ENCODE results near the gene TMEM164.

The TMEM164 gene

DNA sequence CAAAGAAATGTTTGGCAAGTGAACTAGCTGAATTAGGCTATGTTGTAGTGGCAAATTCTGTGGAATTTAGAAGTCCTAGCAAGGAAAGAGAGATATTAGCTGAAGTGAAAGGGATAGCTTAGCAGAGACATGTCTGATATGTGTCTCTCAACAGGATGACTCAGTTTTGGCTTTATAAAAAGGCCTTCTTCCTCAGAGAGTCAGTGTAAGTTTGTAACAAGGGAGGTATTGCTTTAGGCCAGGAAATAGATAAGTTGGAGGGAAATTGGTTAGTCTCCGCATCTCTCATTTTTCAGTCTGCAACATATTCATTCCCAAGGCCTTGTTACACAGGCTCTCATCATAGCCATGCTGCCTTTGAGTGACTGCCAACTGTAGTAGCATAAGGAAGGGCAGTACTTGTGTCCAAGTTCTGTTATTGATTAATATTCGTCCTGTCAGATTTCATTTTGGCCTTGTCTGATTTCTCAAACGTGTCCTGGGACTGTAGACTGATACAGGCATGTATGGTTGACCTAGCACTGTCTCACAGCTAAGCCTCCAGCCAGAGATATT, 4.0 kb downstream of the TMEM164 start:
- no peak for TF ChIP-seq POLR2AphosphoS5 (IDR thresholded peaks at IDR 0.05; ENCODE audit: low read depth, low read length)
- TF ChIP-seq FOXP2 (optimal IDR thresholded peaks at IDR 0.05; ENCODE audit: borderline replicate concordance, extremely low read depth, extremely low read length, insufficient read depth) = no peak
- TF ChIP-seq, protein P1, sequence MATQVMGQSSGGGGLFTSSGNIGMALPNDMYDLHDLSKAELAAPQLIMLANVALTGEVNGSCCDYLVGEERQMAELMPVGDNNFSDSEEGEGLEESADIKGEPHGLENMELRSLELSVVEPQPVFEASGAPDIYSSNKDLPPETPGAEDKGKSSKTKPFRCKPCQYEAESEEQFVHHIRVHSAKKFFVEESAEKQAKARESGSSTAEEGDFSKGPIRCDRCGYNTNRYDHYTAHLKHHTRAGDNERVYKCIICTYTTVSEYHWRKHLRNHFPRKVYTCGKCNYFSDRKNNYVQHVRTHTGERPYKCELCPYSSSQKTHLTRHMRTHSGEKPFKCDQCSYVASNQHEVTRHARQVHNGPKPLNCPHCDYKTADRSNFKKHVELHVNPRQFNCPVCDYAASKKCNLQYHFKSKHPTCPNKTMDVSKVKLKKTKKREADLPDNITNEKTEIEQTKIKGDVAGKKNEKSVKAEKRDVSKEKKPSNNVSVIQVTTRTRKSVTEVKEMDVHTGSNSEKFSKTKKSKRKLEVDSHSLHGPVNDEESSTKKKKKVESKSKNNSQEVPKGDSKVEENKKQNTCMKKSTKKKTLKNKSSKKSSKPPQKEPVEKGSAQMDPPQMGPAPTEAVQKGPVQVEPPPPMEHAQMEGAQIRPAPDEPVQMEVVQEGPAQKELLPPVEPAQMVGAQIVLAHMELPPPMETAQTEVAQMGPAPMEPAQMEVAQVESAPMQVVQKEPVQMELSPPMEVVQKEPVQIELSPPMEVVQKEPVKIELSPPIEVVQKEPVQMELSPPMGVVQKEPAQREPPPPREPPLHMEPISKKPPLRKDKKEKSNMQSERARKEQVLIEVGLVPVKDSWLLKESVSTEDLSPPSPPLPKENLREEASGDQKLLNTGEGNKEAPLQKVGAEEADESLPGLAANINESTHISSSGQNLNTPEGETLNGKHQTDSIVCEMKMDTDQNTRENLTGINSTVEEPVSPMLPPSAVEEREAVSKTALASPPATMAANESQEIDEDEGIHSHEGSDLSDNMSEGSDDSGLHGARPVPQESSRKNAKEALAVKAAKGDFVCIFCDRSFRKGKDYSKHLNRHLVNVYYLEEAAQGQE (IDR thresholded peaks at IDR 0.05; ENCODE audit: insufficient read depth in 1 of 2, low read depth in 2 of 2, low read length in 2 of 2) = no peak
- TF ChIP-seq TAF1 (IDR thresholded peaks at IDR 0.05; ENCODE audit: borderline replicate concordance, insufficient read depth, low read length) = no peak
- TF ChIP-seq SIN3A (IDR thresholded peaks at IDR 0.05; ENCODE audit: borderline replicate concordance, insufficient read depth, low read length) = no peak

DNA sequence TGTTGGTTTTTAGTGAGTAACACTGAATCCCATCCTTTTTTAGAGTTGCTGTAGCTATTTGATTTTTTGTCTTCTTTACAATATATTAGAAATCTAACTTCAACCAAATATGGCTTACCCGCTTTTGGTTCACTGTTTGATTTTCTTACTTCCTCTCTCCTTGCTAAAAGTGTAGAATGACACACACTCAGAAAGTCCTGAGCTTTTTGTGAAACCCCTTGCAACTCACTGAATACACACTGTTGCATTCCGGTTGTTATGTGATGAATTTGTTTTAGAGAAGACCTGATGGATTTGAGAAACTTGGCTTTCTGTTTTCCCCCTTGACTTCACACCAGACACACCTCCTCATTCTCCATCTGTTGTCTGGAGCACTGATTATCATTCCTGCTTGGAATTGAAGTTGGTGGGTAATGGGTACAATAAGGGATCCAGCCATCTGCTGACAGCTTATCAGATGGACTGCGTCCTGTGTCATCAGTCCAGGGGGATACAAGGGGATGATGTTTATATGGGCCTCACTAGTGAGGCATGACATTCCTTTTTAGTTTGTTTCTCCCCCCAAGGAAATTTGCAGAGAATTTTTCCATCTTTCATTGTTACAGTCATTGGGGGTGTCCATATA, 5.2 kb downstream of the TMEM164 start:
- TF ChIP-seq POLR2AphosphoS5 (IDR thresholded peaks at IDR 0.05; ENCODE audit: low read depth, low read length) = no peak
- no peak for TF ChIP-seq SIN3A (IDR thresholded peaks at IDR 0.05; ENCODE audit: borderline replicate concordance, insufficient read depth, low read length)
- TF ChIP-seq, protein P1 (IDR thresholded peaks at IDR 0.05; ENCODE audit: insufficient read depth in 1 of 2, low read depth in 2 of 2, low read length in 2 of 2) = no peak
- TF ChIP-seq FOXP2 (optimal IDR thresholded peaks at IDR 0.05; ENCODE audit: borderline replicate concordance, extremely low read depth, extremely low read length, insufficient read depth) = no peak
- no peak for TF ChIP-seq TAF1 (IDR thresholded peaks at IDR 0.05; ENCODE audit: borderline replicate concordance, insufficient read depth, low read length)

DNA sequence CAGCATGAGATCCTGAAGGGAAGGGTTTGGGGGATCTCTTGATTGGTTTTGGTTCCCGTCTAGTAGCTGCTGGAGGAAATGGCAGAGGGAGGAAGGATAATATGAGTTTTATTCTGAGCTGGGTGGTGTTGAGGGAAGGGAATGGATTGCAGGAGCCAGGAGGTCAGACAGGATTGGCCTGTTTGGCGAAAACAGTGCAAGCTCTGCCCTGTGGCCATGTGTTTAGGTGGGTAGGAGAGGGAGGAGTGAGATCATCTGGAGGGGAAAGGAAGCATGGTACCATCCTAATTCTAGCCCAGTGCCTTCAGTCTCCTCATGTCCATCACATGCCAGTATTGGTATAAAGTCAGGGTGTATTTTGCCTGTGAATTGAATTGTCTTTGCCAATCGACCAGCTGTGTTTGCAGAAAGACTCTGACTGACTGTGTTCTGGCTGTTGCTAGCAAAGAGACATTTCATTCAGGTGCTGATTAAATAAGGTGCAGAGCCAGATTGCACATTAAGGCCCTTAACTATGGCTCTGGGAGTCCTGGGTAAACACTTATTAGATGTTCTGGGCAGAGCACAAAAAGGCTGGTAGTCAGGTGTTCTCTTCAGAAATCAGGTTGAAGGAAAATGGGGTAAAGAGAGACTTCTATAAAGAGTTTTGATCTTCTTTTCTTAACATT, 10.0 kb downstream of the TMEM164 start:
- TF ChIP-seq TAF1 (IDR thresholded peaks at IDR 0.05; ENCODE audit: borderline replicate concordance, insufficient read depth, low read length) = no peak
- TF ChIP-seq FOXP2 (optimal IDR thresholded peaks at IDR 0.05; ENCODE audit: borderline replicate concordance, extremely low read depth, extremely low read length, insufficient read depth) = no peak
- no peak for TF ChIP-seq POLR2AphosphoS5 (IDR thresholded peaks at IDR 0.05; ENCODE audit: low read depth, low read length)
- TF ChIP-seq, protein P1 (IDR thresholded peaks at IDR 0.05; ENCODE audit: insufficient read depth in 1 of 2, low read depth in 2 of 2, low read length in 2 of 2) = no peak
- TF ChIP-seq SIN3A (IDR thresholded peaks at IDR 0.05; ENCODE audit: borderline replicate concordance, insufficient read depth, low read length) = no peak

DNA sequence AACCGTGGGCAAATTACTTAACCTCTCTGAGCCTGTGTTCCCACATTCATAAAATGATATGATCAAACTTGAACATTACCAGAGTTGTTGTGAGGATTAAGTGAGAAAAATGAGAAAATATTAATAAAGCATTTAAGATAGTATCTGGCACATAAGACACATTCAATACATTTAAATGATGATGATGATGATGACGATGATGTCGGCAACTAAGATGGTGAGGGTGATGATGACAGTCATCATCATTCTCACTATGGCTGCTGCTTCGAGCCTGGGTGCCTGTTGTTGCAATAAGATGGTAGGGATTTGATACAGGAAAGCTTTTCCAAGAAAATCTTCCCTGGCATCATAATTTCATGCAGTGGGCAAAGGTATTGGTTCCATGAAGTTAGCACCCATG, 11.1 kb downstream of the TMEM164 start:
- TF ChIP-seq POLR2AphosphoS5 (IDR thresholded peaks at IDR 0.05; ENCODE audit: low read depth, low read length) = no peak
- TF ChIP-seq, protein P1 (IDR thresholded peaks at IDR 0.05; ENCODE audit: insufficient read depth in 1 of 2, low read depth in 2 of 2, low read length in 2 of 2) = no peak
- TF ChIP-seq FOXP2 (optimal IDR thresholded peaks at IDR 0.05; ENCODE audit: borderline replicate concordance, extremely low read depth, extremely low read length, insufficient read depth) = no peak
- TF ChIP-seq SIN3A (IDR thresholded peaks at IDR 0.05; ENCODE audit: borderline replicate concordance, insufficient read depth, low read length) = no peak
- TF ChIP-seq TAF1 (IDR thresholded peaks at IDR 0.05; ENCODE audit: borderline replicate concordance, insufficient read depth, low read length) = no peak

Data from PFSK-1 (cell line).